ENCODE measurements around the gene RNASE7.
A peak's percentile ranks its signal among the peaks of the same experiment; 100 is the strongest.

- no peak for TF ChIP-seq EZH2phosphoT487 (conservative IDR thresholded peaks at IDR 0.05; ENCODE audit: low read length)
- TF ChIP-seq, protein P1, sequence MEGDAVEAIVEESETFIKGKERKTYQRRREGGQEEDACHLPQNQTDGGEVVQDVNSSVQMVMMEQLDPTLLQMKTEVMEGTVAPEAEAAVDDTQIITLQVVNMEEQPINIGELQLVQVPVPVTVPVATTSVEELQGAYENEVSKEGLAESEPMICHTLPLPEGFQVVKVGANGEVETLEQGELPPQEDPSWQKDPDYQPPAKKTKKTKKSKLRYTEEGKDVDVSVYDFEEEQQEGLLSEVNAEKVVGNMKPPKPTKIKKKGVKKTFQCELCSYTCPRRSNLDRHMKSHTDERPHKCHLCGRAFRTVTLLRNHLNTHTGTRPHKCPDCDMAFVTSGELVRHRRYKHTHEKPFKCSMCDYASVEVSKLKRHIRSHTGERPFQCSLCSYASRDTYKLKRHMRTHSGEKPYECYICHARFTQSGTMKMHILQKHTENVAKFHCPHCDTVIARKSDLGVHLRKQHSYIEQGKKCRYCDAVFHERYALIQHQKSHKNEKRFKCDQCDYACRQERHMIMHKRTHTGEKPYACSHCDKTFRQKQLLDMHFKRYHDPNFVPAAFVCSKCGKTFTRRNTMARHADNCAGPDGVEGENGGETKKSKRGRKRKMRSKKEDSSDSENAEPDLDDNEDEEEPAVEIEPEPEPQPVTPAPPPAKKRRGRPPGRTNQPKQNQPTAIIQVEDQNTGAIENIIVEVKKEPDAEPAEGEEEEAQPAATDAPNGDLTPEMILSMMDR (IDR thresholded peaks at IDR 0.05; ENCODE audit: insufficient read depth, low read length, poor library complexity, severe bottlenecking): peak; percentile 83
Observed at GRCh38 chr14:21014761-21015190, 27.4 kb upstream of the RNASE7 start.
